ENCODE measurements around the gene RUSC2. TPM values are rescaled to one million over a fixed set of nuclear protein-coding genes. Genes with fewer than 3 reads are reported as not detected.

RUSC2 gene
- total RNA-seq, 1 experiment from 2014 or later: 10.7 TPM

GRCh38 chr9:35501946-35502345 is 12.0 kb downstream of the RUSC2 start:
- Histone ChIP-seq H3K79me2 (ENCODE audit: low read length) (peaks cover 86% of the 10 kb centered on the region), H3K27ac (ENCODE audit: low read length) (no peak overlapping the region), H3K9me3 (ENCODE audit: low read length) (no peaks in the 10 kb centered on the region), H3K4me2 (ENCODE audit: low read length) (no peak overlapping the region), H3K27me3 (ENCODE audit: low read length) (no peaks in the 10 kb centered on the region), H3K36me3 (ENCODE audit: low read depth, low read length) (no peaks in the 10 kb centered on the region; the same call in 1 of the 2 replicates), H3K4me1 (ENCODE audit: insufficient read depth, low read length) (no peaks in the 10 kb centered on the region), H3K9me2 (replicated peaks; ENCODE audit: low read length) (no peaks in the 10 kb centered on the region), H3F3A (ENCODE audit: low read length, unreplicated experiment) (no peaks in the 10 kb centered on the region), H3K9ac (ENCODE audit: low read length) (no peak overlapping the region), H2AFZ (ENCODE audit: low read length) (no peak overlapping the region), H4K20me1 (ENCODE audit: low read length) (no peaks in the 10 kb centered on the region), H3K4me3 (ENCODE audit: low read length) (no peak overlapping the region)
- TF ChIP-seq EZH2 (IDR thresholded peaks at IDR 0.05; ENCODE audit: low read length, unreplicated experiment): no peak
- intact Hi-C loops (cut with micrococcal nuclease): no loop called here
- CTCF ChIA-PET: no interaction called here
- DNase-seq (no peak), ATAC-seq (no peak)
- POLR2A ChIA-PET (ENCODE audit: unreplicated experiment): no interaction called here
- no TSS peak for BruUV-seq (replicated peaks)

GRCh38 chr9:35506359-35506758 is 16.4 kb downstream of the RUSC2 start:
- H3K36me3 ChIP-seq (ENCODE audit: low read depth, low read length): 0 out of 2 replicates have a peak, but pooled peaks cover 8% of the 10 kb centered on the region
- H3K27ac ChIP-seq (ENCODE audit: low read length): no peak overlapping the region
- no peak overlapping the region for H3K4me3 ChIP-seq (ENCODE audit: low read length)
- no peak overlapping the region for H3K9ac ChIP-seq (ENCODE audit: low read length)
- no peak for TF ChIP-seq EZH2phosphoT487 (IDR thresholded peaks at IDR 0.05; ENCODE audit: borderline replicate concordance, low read length)
- TF ChIP-seq EZH2 (IDR thresholded peaks at IDR 0.05; ENCODE audit: low read length, unreplicated experiment): no peak
- no peak for TF ChIP-seq CTCF (conservative IDR thresholded peaks at IDR 0.05; ENCODE audit: low read depth, low read length)
- no TSS peak for BruUV-seq (replicated peaks)
- DNase-seq (no peak), ATAC-seq (no peak)
- H2AFZ ChIP-seq (ENCODE audit: low read length): no peak overlapping the region
- H3K4me1 ChIP-seq (ENCODE audit: insufficient read depth, low read length): peaks cover 20% of the 10 kb centered on the region
- H3F3A ChIP-seq (ENCODE audit: low read length, unreplicated experiment): peaks cover 7% of the 10 kb centered on the region
- peaks cover 73% of the 10 kb centered on the region for H3K79me2 ChIP-seq (ENCODE audit: low read length)
- no peak overlapping the region for H3K4me2 ChIP-seq (ENCODE audit: low read length)
- H3K9me2 ChIP-seq (replicated peaks; ENCODE audit: low read length): no peaks in the 10 kb centered on the region
- H3K9me3 ChIP-seq (ENCODE audit: low read length): no peaks in the 10 kb centered on the region
- POLR2A ChIA-PET (ENCODE audit: unreplicated experiment): no interaction called here
- intact Hi-C loops (cut with micrococcal nuclease): no loop called here
- CTCF ChIA-PET: interaction anchor here (0.6 kb wide), 1 partner anchor 12 kb away, joined by 4 read pairs; no protein-coding TSS in a partner anchor
- H4K20me1 ChIP-seq (ENCODE audit: low read length): no peaks in the 10 kb centered on the region
- no peaks in the 10 kb centered on the region for H3K27me3 ChIP-seq (ENCODE audit: low read length)

- POLR2A ChIA-PET (ENCODE audit: unreplicated experiment): no interaction called here
- no peak overlapping the region for H3K27ac ChIP-seq (ENCODE audit: low read length)
- peaks cover 31% of the 10 kb centered on the region for H3K4me1 ChIP-seq (ENCODE audit: insufficient read depth, low read length)
These were observed 18.2 kb downstream of the RUSC2 start for GRCh38 chr9:35508069-35508468.

More at GRCh38 chr9:35508069-35508468, 18.2 kb downstream of the RUSC2 start:
- peaks cover 7% of the 10 kb centered on the region for H3F3A ChIP-seq (ENCODE audit: low read length, unreplicated experiment)
- H3K4me2 ChIP-seq (ENCODE audit: low read length): no peak overlapping the region
- H3K27me3 ChIP-seq (ENCODE audit: low read length): no peaks in the 10 kb centered on the region
- H3K4me3 ChIP-seq (ENCODE audit: low read length): no peak overlapping the region
- DNase-seq (no peak), ATAC-seq (no peak)
- peaks cover 72% of the 10 kb centered on the region for H3K79me2 ChIP-seq (ENCODE audit: low read length)
- no TSS peak for BruUV-seq (replicated peaks)
- no peaks in the 10 kb centered on the region for H4K20me1 ChIP-seq (ENCODE audit: low read length)
- intact Hi-C loops (cut with micrococcal nuclease): no loop called here
- H3K9me3 ChIP-seq (ENCODE audit: low read length): no peaks in the 10 kb centered on the region
- H3K9ac ChIP-seq (ENCODE audit: low read length): no peak overlapping the region
- TF ChIP-seq EZH2 (IDR thresholded peaks at IDR 0.05; ENCODE audit: low read length, unreplicated experiment): no peak
- TF ChIP-seq CTCF (conservative IDR thresholded peaks at IDR 0.05; ENCODE audit: low read depth, low read length): no peak
- TF ChIP-seq EZH2phosphoT487 (IDR thresholded peaks at IDR 0.05; ENCODE audit: borderline replicate concordance, low read length): no peak
- H3K9me2 ChIP-seq (replicated peaks; ENCODE audit: low read length): no peaks in the 10 kb centered on the region
- H3K36me3 ChIP-seq (ENCODE audit: low read depth, low read length): 0 out of 2 replicates have a peak, but pooled peaks cover 8% of the 10 kb centered on the region
- no peak overlapping the region for H2AFZ ChIP-seq (ENCODE audit: low read length)
- CTCF ChIA-PET: no interaction called here

All from PC-3 (cell line).